HG03457 (cell line): ENCODE data around the gene TNFSF13B.
"Not testable (repeated sequence)": the region's sequence is repeated elsewhere in the genome, so short reads cannot be mapped to it uniquely, and the experiment has no call there.

Experiments
- ATAC-seq: cut with Tn5 transposase; IDR thresholded peaks from one replicate; pipeline ENCODE4 v1.9.1; 2021; ENCODE audit warnings: moderate number of reproducible peaks; ENCODE audit not compliant: unreplicated experiment

The TNFSF13B gene

DNA sequence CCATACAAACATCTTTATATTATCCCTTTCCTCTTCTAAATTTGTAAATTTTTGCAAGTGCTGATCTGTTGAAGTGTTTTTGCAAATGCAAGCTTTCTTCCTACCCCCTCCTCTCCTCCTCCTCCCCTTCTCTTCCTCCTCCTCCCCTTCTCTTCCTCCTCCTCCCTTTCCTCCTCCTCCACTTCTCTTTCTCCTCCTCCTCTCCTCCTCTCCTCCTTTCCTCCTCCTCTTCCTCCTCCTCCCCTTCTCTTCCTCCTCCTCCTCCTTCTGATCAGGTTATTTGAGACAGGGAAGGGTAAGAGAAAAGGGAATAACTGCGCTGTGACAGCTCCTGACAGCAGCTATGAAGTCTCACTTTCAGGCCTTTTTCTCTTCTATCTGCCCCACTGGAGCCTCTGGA, 8.9 kb downstream of the TNFSF13B start:
- no peak for ATAC-seq

DNA sequence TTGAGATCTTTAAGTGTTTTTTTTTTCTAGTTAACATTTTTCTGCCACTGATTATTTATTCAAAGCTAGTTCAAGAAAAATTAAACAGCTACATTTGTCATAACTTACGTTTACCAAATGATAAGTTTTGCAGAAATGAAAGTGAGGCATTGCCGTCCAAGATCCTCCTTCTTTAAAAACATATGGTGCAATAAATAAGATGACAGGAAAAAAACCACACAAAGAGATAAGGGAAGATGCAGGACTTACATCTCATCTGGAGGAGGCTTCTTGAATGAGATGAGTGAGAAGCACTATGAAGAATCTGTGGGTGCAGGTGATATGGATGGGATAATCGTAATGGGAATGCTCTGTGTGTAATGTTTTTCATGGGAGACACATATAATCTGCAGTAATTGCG, 12.4 kb downstream of the TNFSF13B start:
- ATAC-seq: no peak

DNA sequence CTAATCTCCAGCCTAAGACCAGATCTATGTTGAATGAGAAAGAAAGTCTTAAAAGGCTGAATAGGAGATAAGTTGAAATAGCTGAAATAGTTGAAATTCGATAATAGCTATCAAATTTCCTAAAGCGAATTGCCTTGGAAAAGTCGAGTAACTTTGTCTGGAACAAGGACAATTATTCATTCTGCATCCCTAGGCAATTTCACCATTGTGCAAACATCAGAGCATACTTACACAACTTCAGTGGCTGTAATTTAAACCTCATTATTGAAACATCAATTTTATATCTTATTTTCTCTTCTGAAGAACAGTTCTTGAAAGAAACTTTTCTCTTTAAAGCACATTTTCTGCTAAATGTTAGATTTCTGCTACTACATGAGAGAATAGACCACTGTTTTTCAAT, 13.6 kb downstream of the TNFSF13B start:
- no peak for ATAC-seq

DNA sequence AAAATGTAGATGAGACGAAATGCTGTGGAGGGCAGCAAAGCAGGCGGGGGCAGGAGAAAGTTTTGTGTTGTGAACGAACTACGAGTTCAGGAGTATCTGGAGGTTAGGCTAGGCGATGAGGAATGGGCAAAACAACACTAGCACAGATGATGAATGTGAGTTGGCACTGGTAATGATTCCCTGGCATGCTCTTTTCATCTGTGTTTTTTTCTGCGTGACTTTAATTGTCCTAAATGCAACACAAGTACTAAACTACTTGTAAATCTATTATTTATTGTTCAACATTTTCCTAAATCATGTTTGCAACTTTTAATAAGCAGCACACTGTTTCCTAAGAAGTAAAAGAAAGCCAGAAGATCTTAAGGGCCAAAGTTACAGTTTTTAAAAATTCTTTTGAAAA, 19.2 kb downstream of the TNFSF13B start:
- ATAC-seq: no peak

DNA sequence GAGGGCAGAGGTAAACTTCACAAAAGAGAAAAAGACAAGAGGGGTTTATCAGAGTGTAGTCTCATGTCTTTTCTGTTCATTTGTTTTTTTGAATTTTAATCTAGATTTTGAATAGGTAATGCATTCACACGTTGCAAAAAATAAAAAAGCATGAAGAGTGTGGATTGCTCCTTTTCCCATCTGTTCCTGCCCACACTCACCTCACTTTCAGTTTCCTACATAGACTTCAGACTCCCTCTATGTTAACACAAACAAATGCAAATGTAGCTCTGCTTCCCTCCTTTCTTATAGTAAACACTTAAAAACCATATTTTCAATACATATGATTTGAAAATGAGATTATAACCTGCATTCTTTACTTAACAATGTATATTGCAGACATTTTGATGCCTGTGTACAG, 20.3 kb downstream of the TNFSF13B start:
- no peak for ATAC-seq

DNA sequence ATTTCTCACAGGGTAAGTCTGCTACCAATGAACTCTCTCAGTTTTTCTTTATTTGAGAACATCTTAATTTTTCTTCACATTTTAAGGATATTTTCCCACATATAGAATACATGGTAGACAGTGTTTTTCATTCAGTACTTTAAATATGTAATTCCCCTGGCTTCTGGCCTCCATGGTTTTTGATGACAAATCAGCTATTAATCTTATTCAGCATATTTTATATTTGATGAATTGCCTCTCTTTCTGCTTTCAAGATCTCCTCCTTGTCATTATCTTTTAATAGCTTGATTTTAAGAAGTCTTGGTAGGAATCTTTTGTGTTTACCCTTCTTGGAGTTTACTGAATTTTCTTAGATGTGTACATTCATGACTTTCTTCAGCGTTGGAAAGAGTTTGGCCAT, 27.6 kb downstream of the TNFSF13B start:
- ATAC-seq: no peak

DNA sequence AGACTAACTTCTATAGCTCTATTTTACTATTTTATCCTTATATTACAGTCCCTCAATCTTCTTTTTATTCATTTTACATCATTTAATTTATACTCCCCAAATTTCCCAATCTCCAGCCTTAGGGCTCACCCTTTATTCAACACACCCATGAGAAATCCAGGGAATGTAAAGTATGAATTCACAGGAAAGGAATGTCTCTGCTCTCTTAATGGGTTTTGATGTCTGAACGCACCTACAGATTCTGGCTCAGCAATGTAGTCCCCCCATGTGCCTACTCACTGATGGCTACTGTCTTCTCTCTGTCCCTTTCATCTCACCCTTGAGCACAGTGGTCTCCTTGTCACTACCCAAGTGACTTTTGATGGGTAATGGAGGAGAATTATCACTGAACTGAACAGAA, 32.8 kb downstream of the TNFSF13B start:
- no peak for ATAC-seq

DNA sequence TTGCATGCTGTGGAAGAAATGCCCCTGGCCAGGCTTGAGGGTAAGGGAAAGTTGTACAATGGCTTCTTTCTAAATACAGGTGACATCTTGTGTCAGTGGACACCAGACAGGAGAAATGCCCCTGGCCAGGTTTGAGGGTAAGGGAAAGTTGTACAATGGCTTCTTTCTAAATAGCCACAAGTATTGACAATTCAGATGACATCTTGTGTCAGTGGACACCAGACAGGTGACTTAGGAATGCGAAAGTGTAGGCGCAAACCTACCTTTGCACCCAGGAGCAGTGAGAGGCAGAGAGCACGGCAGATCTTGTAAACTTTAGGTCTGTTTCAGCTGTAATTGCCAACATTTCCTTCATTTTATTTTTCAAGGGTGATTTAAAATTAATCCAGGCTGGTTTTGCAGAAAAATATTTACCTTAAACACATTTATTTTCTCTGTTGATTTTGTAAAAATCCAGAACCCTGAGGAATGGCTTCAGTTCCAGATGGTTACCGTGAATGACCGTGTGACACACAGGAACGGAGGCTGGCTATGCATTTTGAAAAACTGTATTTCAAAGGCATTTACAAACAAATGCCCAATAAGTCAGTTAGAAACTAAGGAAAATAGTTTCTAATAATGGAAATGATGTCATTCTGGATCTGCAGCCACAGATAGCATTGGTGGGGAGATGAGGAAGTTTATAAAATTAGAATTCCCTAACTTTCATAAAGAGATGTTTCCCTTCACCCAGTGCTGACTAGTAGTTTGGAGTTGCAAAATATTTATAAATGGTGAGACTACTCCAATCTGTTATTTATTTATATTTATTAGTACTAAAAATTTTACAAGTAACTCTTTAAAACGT, 34.9 kb downstream of the TNFSF13B start:
- no peak for ATAC-seq

DNA sequence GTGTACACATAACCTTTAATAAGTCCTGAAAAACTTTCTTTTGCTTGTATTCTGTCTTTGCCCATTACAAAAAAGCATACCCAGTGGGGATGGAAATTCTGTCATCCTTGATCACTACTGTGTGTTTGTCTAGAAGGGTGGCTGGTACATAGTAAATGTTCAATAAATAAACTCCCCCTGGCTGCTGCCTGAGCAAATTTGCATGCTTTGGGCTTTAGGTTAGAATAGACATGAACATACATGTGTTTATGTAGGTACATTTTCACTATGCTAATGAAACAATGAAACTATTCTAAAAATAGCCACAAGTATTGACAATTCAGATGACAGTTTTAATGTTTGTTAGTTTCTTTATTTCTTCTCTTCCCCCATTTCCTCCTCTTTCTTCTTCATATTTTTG, 36.1 kb downstream of the TNFSF13B start:
- ATAC-seq: peak; percentile 57

DNA sequence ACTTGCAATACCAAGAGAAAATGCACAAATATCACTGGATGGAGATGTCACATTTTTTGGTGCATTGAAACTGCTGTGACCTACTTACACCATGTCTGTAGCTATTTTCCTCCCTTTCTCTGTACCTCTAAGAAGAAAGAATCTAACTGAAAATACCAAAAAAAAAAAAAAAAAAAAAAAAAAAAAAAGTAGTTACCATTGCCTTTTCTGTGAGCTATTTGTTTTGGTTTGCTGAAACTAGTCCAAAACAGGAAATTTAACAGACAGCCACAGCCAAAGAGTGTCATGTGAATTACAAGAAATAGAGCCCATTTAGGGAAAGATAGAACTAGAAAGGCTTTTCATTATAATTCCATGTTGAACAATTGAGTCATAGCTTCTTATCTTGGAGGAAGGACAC, 37.3 kb downstream of the TNFSF13B start:
- no peak for ATAC-seq

DNA sequence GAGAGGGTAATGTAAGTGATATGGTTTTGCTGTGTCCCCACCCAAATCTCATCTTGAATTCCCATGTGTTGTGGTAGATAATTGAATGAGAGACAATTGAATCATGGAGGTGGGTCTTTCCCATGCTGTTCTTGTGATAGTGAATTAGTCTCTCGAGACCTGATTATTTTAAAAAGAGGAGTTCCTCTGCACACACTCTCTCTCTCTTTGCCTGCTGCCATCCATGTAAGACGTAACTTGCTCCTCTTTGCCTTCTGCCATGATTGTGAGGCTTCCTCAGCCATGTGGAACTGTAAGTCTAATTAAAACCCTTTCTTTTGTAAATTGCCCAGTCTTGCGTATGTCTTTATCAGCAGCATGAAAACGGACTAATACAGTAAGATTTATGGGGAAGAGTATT, 42.1 kb downstream of the TNFSF13B start:
- ATAC-seq: not testable (repeated sequence)

DNA sequence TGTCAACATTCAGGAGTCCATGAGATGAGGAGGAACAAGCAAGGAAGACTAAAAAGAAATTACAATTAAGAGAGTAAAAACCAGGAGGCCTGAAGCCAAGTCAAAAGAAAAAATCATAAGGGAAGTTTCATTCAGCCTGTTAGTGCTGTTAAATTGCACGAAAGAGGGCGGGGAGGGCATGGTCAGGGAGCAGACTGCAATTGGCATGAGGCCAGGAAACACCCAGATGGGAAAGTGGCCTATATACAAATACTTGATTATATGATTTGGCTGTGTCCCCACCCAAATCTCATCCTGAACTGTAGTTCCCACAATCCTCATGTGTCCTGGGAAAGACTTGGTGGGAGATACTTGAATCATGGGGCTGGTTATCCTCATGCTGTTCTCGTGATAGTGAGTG, 43.9 kb downstream of the TNFSF13B start:
- ATAC-seq: no peak

DNA sequence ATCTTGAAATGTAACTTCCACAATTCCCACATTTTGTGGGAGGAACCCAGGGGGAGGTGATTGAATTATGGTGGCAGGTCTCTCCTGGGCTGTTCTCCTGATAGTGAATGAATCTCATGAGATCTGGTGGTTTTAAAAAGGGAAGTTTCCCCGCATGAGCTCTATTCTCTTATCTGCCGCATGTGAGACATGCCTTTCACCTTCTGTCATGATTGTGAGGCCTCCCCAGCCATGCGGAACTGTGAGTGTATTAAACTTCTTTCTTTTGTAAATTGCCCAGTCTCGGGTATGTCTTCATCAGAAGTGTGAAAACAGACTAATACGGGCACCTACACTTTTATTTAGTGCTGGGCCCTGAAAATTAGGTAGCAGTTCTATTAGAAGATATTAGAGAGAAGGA, 45.8 kb downstream of the TNFSF13B start:
- ATAC-seq: no peak

DNA sequence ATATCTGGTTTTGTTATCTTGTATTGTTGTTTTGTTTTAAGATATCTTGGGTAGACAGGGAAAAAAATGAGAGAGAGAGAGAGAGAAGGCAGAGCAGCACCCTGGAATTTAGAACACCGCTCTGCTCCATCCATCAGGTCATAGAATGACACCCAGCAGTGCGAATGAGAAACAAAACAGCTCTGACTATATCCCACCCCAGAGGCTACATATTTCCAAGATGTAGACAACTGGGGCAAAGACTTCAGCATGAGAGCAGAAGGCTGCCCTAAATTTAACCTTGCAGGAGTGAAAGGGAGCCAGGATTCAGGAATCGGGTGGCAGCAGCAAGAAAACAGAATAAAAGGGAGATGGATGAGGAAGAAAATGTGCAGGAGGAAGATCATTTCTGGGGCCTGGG, 46.5 kb downstream of the TNFSF13B start:
- ATAC-seq: no peak

DNA sequence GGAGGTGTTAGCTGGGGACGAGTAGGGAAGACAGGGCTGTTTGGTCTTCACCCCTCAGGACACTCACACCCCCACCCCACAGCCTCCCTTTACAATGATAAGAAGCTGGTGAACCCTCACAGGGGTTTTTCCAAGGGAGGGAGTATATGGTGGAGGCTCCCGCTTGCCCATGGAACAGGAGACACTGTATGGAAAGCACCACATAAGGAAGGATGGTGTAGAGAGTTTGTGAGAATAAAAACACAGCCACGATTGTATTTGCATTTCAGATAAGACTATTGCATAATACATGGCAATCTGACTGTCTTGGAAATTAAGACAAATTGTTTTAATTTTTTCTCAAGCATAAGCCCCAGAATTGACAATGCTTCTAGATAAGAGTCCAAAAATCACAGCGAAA, 46.9 kb downstream of the TNFSF13B start:
- no peak for ATAC-seq

DNA sequence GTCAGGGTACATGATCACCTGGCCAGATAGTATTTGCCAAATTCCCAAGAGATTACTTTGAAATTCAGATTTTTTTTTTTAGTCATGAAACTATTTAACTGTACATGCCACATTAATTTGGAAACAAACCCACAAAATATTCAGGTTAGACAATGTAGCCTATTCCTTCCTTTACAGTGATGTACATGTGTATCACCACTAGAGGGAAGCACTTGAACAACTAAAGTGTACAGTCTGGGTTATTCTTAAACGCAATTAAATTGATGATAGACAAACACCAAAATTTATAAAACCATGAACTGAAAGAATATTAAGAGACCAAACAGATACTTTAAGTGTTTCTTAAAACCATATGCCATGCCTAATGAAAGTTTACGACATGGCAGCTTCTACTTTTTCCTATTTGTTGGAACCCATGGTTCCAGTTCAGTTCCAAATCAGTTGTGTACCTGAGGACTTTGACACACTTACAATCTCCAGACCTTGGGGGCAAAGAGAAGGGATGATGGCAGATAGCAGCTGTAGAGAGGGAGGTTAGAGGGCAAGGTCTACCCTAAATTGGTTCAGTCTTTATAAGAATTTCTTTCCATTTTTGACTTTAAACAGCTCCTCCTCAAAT, 52.8 kb downstream of the TNFSF13B start:
- ATAC-seq: peak; percentile 88

DNA sequence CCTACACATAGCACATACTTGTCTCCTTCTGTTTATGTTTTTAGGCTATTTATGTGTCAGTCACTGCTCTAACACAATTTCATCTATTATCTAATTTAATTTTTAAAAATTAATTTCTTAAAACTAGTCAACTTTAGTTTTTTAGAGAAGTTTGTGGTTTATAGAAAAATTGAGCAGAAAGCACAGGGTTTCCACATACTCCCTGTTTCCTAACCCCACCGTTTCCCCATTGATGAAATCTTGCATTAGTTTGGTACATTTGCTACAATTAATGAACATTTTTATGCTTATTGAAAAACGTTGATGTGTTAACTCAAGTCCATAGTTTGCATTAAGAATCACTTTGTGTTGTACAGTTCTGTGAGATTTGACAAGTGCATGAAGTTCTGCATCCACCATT, 53.5 kb downstream of the TNFSF13B start:
- ATAC-seq: no peak

DNA sequence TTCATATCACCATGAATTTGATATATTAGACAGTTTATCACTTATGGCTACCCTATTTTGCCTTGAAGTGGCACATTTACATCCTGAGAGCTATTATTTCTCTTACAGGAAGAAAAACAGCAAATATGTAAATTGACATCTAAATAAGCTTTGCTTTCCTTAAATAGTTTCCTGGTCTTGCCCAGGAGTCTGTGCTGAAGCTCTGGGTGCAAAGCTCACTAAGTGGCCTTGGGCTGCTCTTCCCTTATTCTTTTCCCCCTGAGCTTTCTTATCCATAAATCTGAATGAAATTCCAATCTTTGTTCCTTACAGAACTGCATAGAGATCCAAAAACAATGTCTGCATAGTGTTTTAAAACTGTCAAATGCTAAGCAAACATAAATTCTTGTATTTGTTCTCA, 56.3 kb downstream of the TNFSF13B start:
- no peak for ATAC-seq

DNA sequence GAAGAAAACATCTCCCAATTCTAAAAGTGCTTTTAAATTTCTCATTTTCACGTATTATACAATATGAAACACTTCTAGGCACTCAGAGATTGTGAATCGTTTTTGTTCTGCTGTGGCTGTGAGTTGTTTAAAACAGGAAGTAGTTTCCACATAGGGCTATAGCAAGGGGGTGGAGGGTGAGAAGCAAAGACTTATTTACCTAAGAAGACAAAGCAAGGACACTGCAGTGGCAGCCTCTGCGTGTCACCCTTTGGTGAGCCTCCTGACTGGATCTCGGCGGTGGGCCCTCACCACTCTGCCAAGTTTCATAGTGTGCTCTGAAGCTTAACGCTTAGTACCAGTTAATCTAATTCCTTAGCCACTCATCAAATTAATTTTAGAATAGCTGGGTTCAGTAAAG, 56.8 kb downstream of the TNFSF13B start:
- ATAC-seq: peak; percentile 63

DNA sequence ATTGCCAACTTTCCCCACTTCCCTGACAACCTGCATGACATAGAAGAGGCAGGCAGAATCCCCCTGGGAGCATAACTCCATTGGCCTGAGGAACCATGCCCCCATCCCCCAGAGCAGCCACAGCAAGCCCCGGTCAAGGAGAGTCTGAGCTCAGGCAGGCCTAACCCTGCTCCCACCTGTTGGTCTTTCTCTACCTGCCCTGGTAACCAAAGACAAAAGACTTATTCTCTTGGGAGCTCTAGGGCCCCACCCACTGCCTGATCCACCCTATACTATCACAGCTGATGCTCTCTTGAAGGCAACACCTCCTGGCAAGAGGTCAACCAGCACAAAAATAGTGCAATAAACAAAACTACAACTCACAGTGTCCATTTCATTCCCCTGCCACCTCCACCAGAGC, 59.3 kb downstream of the TNFSF13B start:
- ATAC-seq: no peak

DNA sequence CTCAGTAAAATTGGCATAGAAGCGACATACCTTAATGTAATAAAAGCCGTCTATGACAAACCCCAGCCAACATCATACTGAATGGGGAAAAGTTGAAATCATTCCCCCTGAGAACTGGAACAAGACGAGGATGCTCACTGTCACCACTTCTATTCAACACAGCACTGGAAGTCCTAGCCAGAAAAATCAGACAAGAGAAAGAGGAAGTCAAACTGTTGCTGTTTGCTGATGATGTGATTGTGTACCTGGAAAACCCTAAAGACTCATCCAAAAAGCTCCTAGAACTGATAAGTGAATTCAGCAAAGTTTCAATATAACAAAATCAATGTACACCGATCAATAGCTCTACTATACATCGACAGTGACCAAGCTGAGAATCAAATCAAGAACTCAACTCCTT, 63.3 kb downstream of the TNFSF13B start:
- ATAC-seq: no peak

DNA sequence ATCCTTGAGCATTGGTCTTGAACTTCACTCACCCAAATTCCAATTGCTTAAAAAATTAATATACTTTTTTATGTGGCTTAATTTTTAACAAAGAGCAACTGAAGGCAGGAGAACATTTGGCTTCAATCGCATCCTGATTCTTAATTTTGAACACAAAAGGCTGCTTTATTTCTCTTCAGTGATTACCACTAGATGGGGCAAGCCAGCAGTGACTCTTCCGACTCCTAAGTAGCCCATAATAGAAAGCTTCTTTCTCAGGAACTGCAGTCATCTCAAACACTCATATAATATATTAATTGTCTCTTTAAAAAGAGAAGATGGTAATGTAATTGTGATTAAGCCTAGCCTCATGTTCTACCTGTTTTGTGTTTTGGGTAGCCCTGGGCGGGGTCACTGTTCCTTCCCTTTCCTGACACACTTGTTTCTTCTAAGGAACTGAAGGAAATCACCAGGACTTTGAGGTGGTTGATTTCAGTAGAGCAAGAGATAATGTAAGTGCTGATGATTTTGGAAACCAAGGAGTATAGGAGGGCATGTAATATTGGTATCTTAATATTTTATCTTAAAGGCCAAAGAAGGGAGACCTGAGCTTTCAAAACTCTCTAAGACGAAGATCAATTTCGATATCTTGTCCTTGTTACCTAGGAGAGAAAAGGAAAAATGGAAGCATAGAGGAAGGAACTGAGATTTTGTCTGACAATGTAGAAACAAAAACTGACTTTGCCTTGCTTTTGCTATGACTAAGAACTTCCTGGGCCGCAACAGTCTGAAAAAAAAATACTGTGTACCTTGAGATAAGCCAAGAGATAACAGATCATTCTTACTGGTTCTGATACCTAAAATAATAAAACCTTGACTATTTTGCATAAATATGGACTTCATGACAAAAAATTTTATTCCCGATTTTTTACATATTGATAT, 73.1 kb downstream of the TNFSF13B start:
- ATAC-seq: no peak
